OCI-LY3 (cell line): ENCODE measurements around the gene PCDHA5.
"Not testable (repeated sequence)": the region's sequence is repeated elsewhere in the genome, so short reads cannot be mapped to it uniquely, and the experiment has no call there.

Experiments used
- H2AFZ ChIP-seq: fragments of 200-600, 300-600 bp; shearing (Covaris generic); 2 replicates; pipeline ENCODE4 v1.6.0; 2014; ENCODE audit warnings: antibody characterized with exemption, low read depth, low read length
- H3K27ac ChIP-seq: fragments of 200-600, 300-600 bp; sonication (generic); 2 replicates; pipeline ENCODE4 v1.5.1; 2014; ENCODE audit warnings: mild to moderate bottlenecking, low read length, moderate library complexity, mixed read lengths
- H3K27me3 ChIP-seq: fragments of 200-600, 300-600 bp; sonication (generic); 2 replicates; pipeline ENCODE4 v1.6.1; 2014; ENCODE audit warnings: low read depth, low read length, mixed read lengths
- H3K36me3 ChIP-seq: fragments of 200-600, 300-600 bp; sonication (generic); replicated peaks from 2 replicates; pipeline ENCODE3; 2014; ENCODE audit warnings: low read depth, low read length, mixed read lengths
- H3K4me1 ChIP-seq: fragments of 300-600, 200-600 bp; sonication (generic); 2 replicates; pipeline ENCODE4 v1.6.1; 2014; ENCODE audit warnings: low read length, mixed read lengths
- H3K4me2 ChIP-seq: fragments of 200-600, 300-600 bp; sonication (generic); 2 replicates; pipeline ENCODE4 v1.6.1; 2014; ENCODE audit warnings: low read length, mixed read lengths
- H3K4me3 ChIP-seq: fragments of 300-600, 200-600 bp; sonication (generic); 2 replicates; pipeline ENCODE4 v1.5.1; 2014; ENCODE audit warnings: antibody characterized with exemption, mild to moderate bottlenecking, low read length, moderate library complexity
- H3K79me2 ChIP-seq: fragments of 300-600, 200-600 bp; shearing (Covaris generic); 2 replicates; pipeline ENCODE4 v1.6.1; 2014; ENCODE audit warnings: mild to moderate bottlenecking, low read length, mixed read lengths
- H3K9ac ChIP-seq: fragments of 300-600, 200-600 bp; shearing (Covaris generic); 2 replicates; pipeline ENCODE4 v1.6.0; 2014; ENCODE audit warnings: mild to moderate bottlenecking, low read length, moderate library complexity
- H3K9me3 ChIP-seq: fragments of 200-600, 300-600 bp; shearing (Covaris generic); 2 replicates; pipeline ENCODE4 v1.6.1; 2014; ENCODE audit warnings: low read length, mixed read lengths; ENCODE audit not compliant: insufficient read depth
- H4K20me1 ChIP-seq: fragments of 200-600, 300-600 bp; sonication (generic); 2 replicates; pipeline ENCODE4 v1.6.1; 2016; ENCODE audit warnings: low read length, mixed read lengths; ENCODE audit not compliant: insufficient read depth
- CTCF ChIP-seq: fragments of 200-600, 300-600 bp; sonication (generic); IDR thresholded peaks from 2 replicates; pipeline ENCODE4 v1.5.1; 2014; ENCODE audit warnings: antibody characterized with exemption, low read length, low read depth
- EZH2phosphoT487 ChIP-seq: fragments of 200-600 bp; shearing (Covaris generic); IDR thresholded peaks from 2 replicates; pipeline ENCODE4 v1.6.1; 2018; ENCODE audit warnings: antibody characterized with exemption, mixed run types, low read depth

PCDHA5 gene

GRCh38 chr5:140806834-140807775, 14.3 kb upstream of the PCDHA5 start, which contains the start of gene PCDHA4:
Gene PCDHA4, plus strand, starts transcription at chr5:140807068.
- no peak within 1 kb of the TSS for H3K4me2 ChIP-seq
- H3K79me2 ChIP-seq, result no peaks in the 10 kb centered on the region
- H3K4me3 ChIP-seq, result no peak within 1 kb of the TSS
- H4K20me1 ChIP-seq, result no peaks in the 10 kb centered on the region
- H3K4me1 ChIP-seq, result no peaks in the 10 kb centered on the region
- TF ChIP-seq CTCF (no peak), EZH2phosphoT487 (no peak)
- no peaks in the 10 kb centered on the region for H3K27me3 ChIP-seq
- H3K36me3 ChIP-seq, result no peaks in the 10 kb centered on the region
- H3K9ac ChIP-seq, result no peak within 1 kb of the TSS
- no peaks in the 10 kb centered on the region for H3K9me3 ChIP-seq
- H2AFZ ChIP-seq, result no peak within 1 kb of the TSS
- H3K27ac ChIP-seq, result no peak within 1 kb of the TSS

- not testable (repeated sequence) for H3K27ac ChIP-seq, H3K79me2 ChIP-seq, H3K4me1 ChIP-seq, H3K9me3 ChIP-seq, H3K4me2 ChIP-seq, H4K20me1 ChIP-seq, H3K9ac ChIP-seq, H3K36me3 ChIP-seq, H3K4me3 ChIP-seq, H3K27me3 ChIP-seq, H2AFZ ChIP-seq
These were observed 13.0 kb upstream of the PCDHA5 start for GRCh38 chr5:140808241-140808888.

GRCh38 chr5:140808889-140809291, 12.5 kb upstream of the PCDHA5 start:
- H3K27ac ChIP-seq, result no peak overlapping the region
- H3K36me3 ChIP-seq, result no peaks in the 10 kb centered on the region
- no peak overlapping the region for H3K4me3 ChIP-seq
- TF ChIP-seq CTCF, result no peak
- no peak for TF ChIP-seq EZH2phosphoT487
- H4K20me1 ChIP-seq, result no peaks in the 10 kb centered on the region
- H3K9me3 ChIP-seq, result no peaks in the 10 kb centered on the region
- no peaks in the 10 kb centered on the region for H3K27me3 ChIP-seq
- no peaks in the 10 kb centered on the region for H3K4me1 ChIP-seq
- H3K9ac ChIP-seq, result no peak overlapping the region
- H3K79me2 ChIP-seq, result no peaks in the 10 kb centered on the region
- H3K4me2 ChIP-seq, result no peak overlapping the region
- H2AFZ ChIP-seq, result no peak overlapping the region

DNA sequence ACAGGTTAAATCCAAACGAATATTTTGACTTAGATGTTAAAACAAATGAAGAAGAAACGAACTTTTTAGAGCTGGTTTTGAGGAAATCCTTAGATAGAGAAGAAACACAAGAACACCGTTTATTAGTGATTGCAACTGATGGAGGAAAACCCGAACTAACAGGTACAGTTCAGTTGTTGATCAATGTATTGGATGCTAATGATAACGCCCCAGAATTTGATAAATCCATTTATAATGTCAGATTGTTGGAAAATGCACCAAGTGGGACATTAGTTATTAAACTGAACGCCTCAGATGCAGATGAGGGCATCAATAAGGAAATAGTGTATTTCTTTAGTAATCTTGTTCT, 842 bp downstream of the PCDHA5 start:
- Histone ChIP-seq H3K9me3 (no peaks in the 10 kb centered on the region), H3K4me1 (no peaks in the 10 kb centered on the region), H3K4me2 (no peak overlapping the region), H3K27me3 (no peaks in the 10 kb centered on the region), H3K4me3 (no peak overlapping the region), H2AFZ (no peak overlapping the region), H3K79me2 (no peaks in the 10 kb centered on the region), H3K36me3 (no peaks in the 10 kb centered on the region), H4K20me1 (no peaks in the 10 kb centered on the region), H3K9ac (no peak overlapping the region), H3K27ac (no peak overlapping the region)
- TF ChIP-seq CTCF, result no peak

DNA sequence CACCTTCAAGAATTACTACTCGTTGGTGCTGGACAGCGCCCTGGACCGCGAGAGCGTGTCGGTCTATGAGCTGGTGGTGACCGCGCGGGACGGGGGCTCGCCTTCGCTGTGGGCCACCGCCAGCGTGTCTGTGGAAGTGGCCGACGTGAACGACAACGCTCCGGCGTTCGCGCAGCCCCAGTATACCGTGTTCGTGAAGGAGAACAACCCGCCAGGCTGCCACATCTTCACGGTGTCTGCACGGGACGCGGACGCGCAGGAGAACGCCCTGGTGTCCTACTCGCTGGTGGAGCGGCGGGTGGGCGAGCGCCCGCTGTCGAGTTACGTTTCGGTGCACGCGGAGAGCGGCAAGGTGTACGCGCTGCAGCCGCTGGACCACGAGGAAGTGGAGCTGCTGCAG, 1.6 kb downstream of the PCDHA5 start:
- H3K4me2 ChIP-seq, H3K79me2 ChIP-seq, H3K27me3 ChIP-seq, H3K4me1 ChIP-seq, H3K9ac ChIP-seq, H2AFZ ChIP-seq, H3K27ac ChIP-seq, H3K4me3 ChIP-seq, H3K9me3 ChIP-seq, H4K20me1 ChIP-seq, H3K36me3 ChIP-seq: not testable (repeated sequence)
